Measurements from ENCODE around the gene SPOCK1.

- TF ChIP-seq ATF3 (IDR thresholded peaks at IDR 0.05) (no peak), ATF3 (CRISPR knock-in tag; conservative IDR thresholded peaks at IDR 0.05) (no peak), CREB5 (CRISPR knock-in tag; IDR thresholded peaks at IDR 0.05) (no peak), CTCF (IDR thresholded peaks at IDR 0.05 in 2 of 3, conservative IDR thresholded peaks at IDR 0.05 in 1 of 3; ENCODE audit: insufficient read depth in 2 of 3, low read depth in 1 of 3, low read length in 3 of 3) (no peak), ZBTB8A (IDR thresholded peaks at IDR 0.05; ENCODE audit: partially characterized antibody) (no peak), MAFG (tag; conservative IDR thresholded peaks at IDR 0.05) (no peak), ZBTB9 (CRISPR knock-in tag; IDR thresholded peaks at IDR 0.05) (no peak), ELK1 (CRISPR knock-in tag; IDR thresholded peaks at IDR 0.05) (no peak), REST (IDR thresholded peaks at IDR 0.05; ENCODE audit: borderline replicate concordance) (no peak), REST (CRISPR knock-in tag; IDR thresholded peaks at IDR 0.05; ENCODE audit: low read depth) (no peak)
These were observed 213.0 kb downstream of the SPOCK1 start for GRCh38 chr5:137286025-137286610.
